ENCODE measurements around the gene TMEM43. TPM values are rescaled to one million over a fixed set of nuclear protein-coding genes. Genes with fewer than 3 reads are reported as not detected.

Gene TMEM43
- total RNA-seq, 2 experiments from 2014 or later: 43.6 to 46.0 TPM

GRCh38 chr3:14143271-14144225 is 18.7 kb downstream of the TMEM43 start:
- Mint-ChIP-seq H3K27ac (peak overlapping the region; percentile 92), H3K36me3 (ENCODE audit: low read depth) (peaks cover 55% of the 10 kb centered on the region), H3K4me3 (no peak overlapping the region), H3K27me3 (no peaks in the 10 kb centered on the region), H3K4me1 (peaks cover 41% of the 10 kb centered on the region), H3K9me3 (no peaks in the 10 kb centered on the region)
- no peak for DNase-seq
- CTCF ChIA-PET: interaction anchor here (0.8 to 3.0 kb wide), 7 partner anchors 13 to 60 kb away, joined by 3 to 13 read pairs (median 8); partner anchors contain the start of genes CHCHD4, LSM3, TMEM43 and XPC
- POLR2A ChIA-PET: interaction anchor here (0.7 to 11.0 kb wide), 12 partner anchors 9 to 804 kb away, joined by 3 to 133 read pairs (median 4); partner anchors contain the start of genes CCDC174, CHCHD4, LSM3 and NR2C2

- no peaks in the 10 kb centered on the region for H3K9me3 Mint-ChIP-seq
- peaks cover 41% of the 10 kb centered on the region for H3K4me1 Mint-ChIP-seq
- peak overlapping the region; percentile 92 for H3K27ac Mint-ChIP-seq
- H3K4me3 Mint-ChIP-seq: peak overlapping the region; percentile 57
- H3K27me3 Mint-ChIP-seq: no peaks in the 10 kb centered on the region
- POLR2A ChIA-PET: interaction anchor here (0.7 to 11.0 kb wide), 12 partner anchors 8 to 921 kb away, joined by 3 to 133 read pairs (median 4); partner anchors contain the start of genes CHCHD4, LSM3, MRPS25 and NR2C2
- peaks cover 53% of the 10 kb centered on the region for H3K36me3 Mint-ChIP-seq (ENCODE audit: low read depth)
- CTCF ChIA-PET: interaction anchor here (0.6 to 3.0 kb wide), 7 partner anchors 8 to 248 kb away, joined by 3 to 13 read pairs (median 4); partner anchors contain the start of genes CHCHD4, LSM3, TMEM43 and XPC
- DNase-seq: peak; percentile 74
Observed at GRCh38 chr3:14144423-14145075, 19.7 kb downstream of the TMEM43 start.

- no peak for DNase-seq
- POLR2A ChIA-PET: interaction anchor here (0.7 to 11.0 kb wide), 8 partner anchors 11 to 920 kb away, joined by 3 to 133 read pairs (median 4); partner anchors contain the start of genes CHCHD4, LSM3, MRPS25 and TMEM43
Observed at GRCh38 chr3:14145236-14145635, 20.4 kb downstream of the TMEM43 start.

GRCh38 chr3:14145670-14146380 is 21.0 kb downstream of the TMEM43 start:
- CTCF ChIA-PET: interaction anchor here (1.1 to 3.0 kb wide), 4 partner anchors 29 to 249 kb away, joined by 3 to 13 read pairs (median 4); partner anchors contain the start of genes LSM3 and XPC
- H3K27me3 Mint-ChIP-seq: no peaks in the 10 kb centered on the region

More at GRCh38 chr3:14145236-14145635, 20.4 kb downstream of the TMEM43 start:
- H3K9me3 Mint-ChIP-seq: no peaks in the 10 kb centered on the region
- H3K27ac Mint-ChIP-seq: peak overlapping the region; percentile 92
- no peaks in the 10 kb centered on the region for H3K27me3 Mint-ChIP-seq
- H3K4me1 Mint-ChIP-seq: peaks cover 41% of the 10 kb centered on the region
- CTCF ChIA-PET: interaction anchor here (1.1 to 3.0 kb wide), 5 partner anchors 20 to 249 kb away, joined by 3 to 13 read pairs (median 4); partner anchors contain the start of genes CHCHD4, LSM3, TMEM43 and XPC
- peaks cover 50% of the 10 kb centered on the region for H3K36me3 Mint-ChIP-seq (ENCODE audit: low read depth)
- no peak overlapping the region for H3K4me3 Mint-ChIP-seq

GRCh38 chr3:14146381-14147065 is 21.7 kb downstream of the TMEM43 start:
- POLR2A ChIA-PET: interaction anchor here (9.4 to 11.0 kb wide), 2 partner anchors 21 to 32 kb away, joined by 73 to 133 read pairs; partner anchors contain the start of genes CHCHD4, LSM3, TMEM43 and XPC

More at GRCh38 chr3:14145670-14146380, 21.0 kb downstream of the TMEM43 start:
- no peak overlapping the region for H3K4me3 Mint-ChIP-seq
- H3K9me3 Mint-ChIP-seq: no peaks in the 10 kb centered on the region
- peaks cover 47% of the 10 kb centered on the region for H3K36me3 Mint-ChIP-seq (ENCODE audit: low read depth)
- POLR2A ChIA-PET: interaction anchor here (1.1 to 11.0 kb wide), 3 partner anchors 20 to 919 kb away, joined by 4 to 133 read pairs (median 73); partner anchors contain the start of genes CHCHD4, LSM3, MRPS25 and TMEM43
- H3K4me1 Mint-ChIP-seq: peaks cover 41% of the 10 kb centered on the region
- DNase-seq: no peak
- peak overlapping the region; percentile 68 for H3K27ac Mint-ChIP-seq

GRCh38 chr3:14147066-14147435 is 22.2 kb downstream of the TMEM43 start:
- H3K9me3 Mint-ChIP-seq: no peaks in the 10 kb centered on the region
- peaks cover 38% of the 10 kb centered on the region for H3K36me3 Mint-ChIP-seq (ENCODE audit: low read depth)
- no peak overlapping the region for H3K4me3 Mint-ChIP-seq
- no peak overlapping the region for H3K27ac Mint-ChIP-seq
- no peak for DNase-seq
- ChIA-PET POLR2A (interaction anchor here (11.0 kb wide), 1 partner anchor 22 kb away, joined by 133 read pairs; the partner anchor contains the start of genes CHCHD4 and TMEM43), CTCF (interaction anchor here (0.6 to 1.0 kb wide), 2 partner anchors 34 to 57 kb away, joined by 3 read pairs; no protein-coding TSS in a partner anchor)
- peaks cover 36% of the 10 kb centered on the region for H3K4me1 Mint-ChIP-seq
- H3K27me3 Mint-ChIP-seq: no peaks in the 10 kb centered on the region

More at GRCh38 chr3:14146381-14147065, 21.7 kb downstream of the TMEM43 start:
- no peak for DNase-seq
- Mint-ChIP-seq H3K36me3 (ENCODE audit: low read depth) (peaks cover 44% of the 10 kb centered on the region), H3K27me3 (no peaks in the 10 kb centered on the region), H3K9me3 (no peaks in the 10 kb centered on the region), H3K4me3 (no peak overlapping the region), H3K27ac (peak overlapping the region; percentile 68), H3K4me1 (peaks cover 41% of the 10 kb centered on the region)
- CTCF ChIA-PET: interaction anchor here (0.6 to 1.0 kb wide), 2 partner anchors 34 to 57 kb away, joined by 3 read pairs; no protein-coding TSS in a partner anchor

GRCh38 chr3:14147617-14148016 is 22.8 kb downstream of the TMEM43 start:
- no peak overlapping the region for H3K27ac Mint-ChIP-seq
- no peaks in the 10 kb centered on the region for H3K9me3 Mint-ChIP-seq
- POLR2A ChIA-PET: interaction anchor here (0.7 to 11.0 kb wide), 4 partner anchors 11 to 31 kb away, joined by 3 to 133 read pairs (median 4); partner anchors contain the start of genes CHCHD4, LSM3, TMEM43 and XPC
- H3K27me3 Mint-ChIP-seq: no peaks in the 10 kb centered on the region
- peaks cover 40% of the 10 kb centered on the region for H3K36me3 Mint-ChIP-seq (ENCODE audit: low read depth)
- H3K4me1 Mint-ChIP-seq: peaks cover 30% of the 10 kb centered on the region
- H3K4me3 Mint-ChIP-seq: no peak overlapping the region
- CTCF ChIA-PET: no interaction called here
- no peak for DNase-seq

GRCh38 chr3:14148041-14148985 is 23.5 kb downstream of the TMEM43 start:
- POLR2A ChIA-PET: interaction anchor here (0.7 to 1.4 kb wide), 3 partner anchors 11 to 31 kb away, joined by 3 to 5 read pairs (median 3); partner anchors contain the start of genes LSM3 and XPC

GRCh38 chr3:14150078-14150477 is 25.2 kb downstream of the TMEM43 start:
- Mint-ChIP-seq H3K27ac (no peak overlapping the region), H3K4me1 (peaks cover 7% of the 10 kb centered on the region), H3K27me3 (no peaks in the 10 kb centered on the region), H3K9me3 (no peaks in the 10 kb centered on the region), H3K4me3 (no peak overlapping the region), H3K36me3 (ENCODE audit: low read depth) (peaks cover 47% of the 10 kb centered on the region)
- ChIA-PET POLR2A (interaction anchor here (1.0 kb wide), 1 partner anchor 28 kb away, joined by 4 read pairs; the partner anchor contains the start of genes LSM3 and XPC), CTCF (interaction anchor here (1.8 kb wide), 1 partner anchor 25 kb away, joined by 10 read pairs; the partner anchor contains the start of genes CHCHD4 and TMEM43)
- DNase-seq: no peak

More at GRCh38 chr3:14148041-14148985, 23.5 kb downstream of the TMEM43 start:
- Mint-ChIP-seq H3K9me3 (no peaks in the 10 kb centered on the region), H3K4me3 (no peak overlapping the region), H3K27me3 (no peaks in the 10 kb centered on the region), H3K36me3 (ENCODE audit: low read depth) (peaks cover 36% of the 10 kb centered on the region), H3K27ac (no peak overlapping the region), H3K4me1 (peaks cover 23% of the 10 kb centered on the region)
- CTCF ChIA-PET: no interaction called here
- DNase-seq: no peak

GRCh38 chr3:14150491-14151230 is 25.8 kb downstream of the TMEM43 start:
- no peak for DNase-seq
- ChIA-PET POLR2A (interaction anchor here (1.0 kb wide), 1 partner anchor 28 kb away, joined by 4 read pairs; the partner anchor contains the start of genes LSM3 and XPC), CTCF (interaction anchor here (0.6 to 1.8 kb wide), 2 partner anchors 26 to 118 kb away, joined by 4 to 10 read pairs; partner anchors contain the start of genes CHCHD4 and TMEM43)
- Mint-ChIP-seq H3K27me3 (no peaks in the 10 kb centered on the region), H3K4me1 (peaks cover 3% of the 10 kb centered on the region), H3K36me3 (ENCODE audit: low read depth) (peaks cover 44% of the 10 kb centered on the region), H3K9me3 (no peaks in the 10 kb centered on the region), H3K4me3 (no peak overlapping the region), H3K27ac (no peak overlapping the region)

Data from activated CD4-positive, alpha-beta memory T cell treated with anti-CD3 and anti-CD28 coated beads, Interleukin-2, amount 10 ng/mL, durations not matched to agents 7 days and 5 days (primary cell).